Keratinocyte (primary cell): Measurements from ENCODE around the gene TOGARAM1. TPM values are rescaled to one million over a fixed set of nuclear protein-coding genes. Genes with fewer than 3 reads are reported as not detected.

Experiments
- DNase-seq: peaks from one replicate; pipeline ENCODE4 v3.0.0-alpha.2; 2011; ENCODE audit warnings: low read depth, missing footprints, low spot score
- FAIRE-seq: peaks from 2 replicates; lab custom pipeline; 2011; peaks lifted over from hg19 to GRCh38; lab: Jason Lieb, UNC
- H2AFZ ChIP-seq: 2 replicates; pipeline ENCODE4 v1.6.0; 2012; ENCODE audit warnings: low read length, control low read depth, inconsistent platforms; ENCODE audit not compliant: control insufficient read depth
- H3K27ac ChIP-seq: 2 replicates; pipeline ENCODE4 v1.5.1; 2011; ENCODE audit warnings: low read length; ENCODE audit not compliant: control insufficient read depth, insufficient read depth
- H3K27me3 ChIP-seq: 3 replicates; pipeline ENCODE4 v1.6.0; 2011; ENCODE audit warnings: low read length; ENCODE audit not compliant: control insufficient read depth, insufficient read depth; ENCODE audit errors: extremely low read depth
- H3K36me3 ChIP-seq, 2 experiments: 2 replicates in 1 of 2; 3 replicates in 1 of 2; pipeline ENCODE4 v1.5.1; 2011; ENCODE audit warnings: low read length in 2 of 2, mild to moderate bottlenecking in 1 of 2; ENCODE audit not compliant: control insufficient read depth in 2 of 2, insufficient read depth in 2 of 2; ENCODE audit errors: extremely low read depth in 1 of 2
- H3K4me1 ChIP-seq: 3 replicates; pipeline ENCODE4 v1.5.1; 2011; ENCODE audit warnings: low read length; ENCODE audit not compliant: control insufficient read depth, insufficient read depth; ENCODE audit errors: extremely low read depth
- H3K4me2 ChIP-seq: 3 replicates; pipeline ENCODE4 v1.6.0; 2011; ENCODE audit warnings: low read depth, low read length; ENCODE audit not compliant: control insufficient read depth, insufficient read depth; ENCODE audit errors: extremely low read depth
- H3K4me3 ChIP-seq, 3 experiments: fragments of 200-600 bp in 1 of 3; sonication (generic) in 1 of 3; 2 replicates in 2 of 3; 3 replicates in 1 of 3; pipeline ENCODE4 v1.5.1; 2011 to 2016; ENCODE audit warnings: low read length in 3 of 3, mild to moderate bottlenecking in 3 of 3, control low read depth in 2 of 3, inconsistent platforms in 1 of 3, low read depth in 1 of 3, mixed read lengths in 1 of 3, mixed run types in 1 of 3, moderate library complexity in 1 of 3; ENCODE audit not compliant: control insufficient read depth in 2 of 3, insufficient read depth in 2 of 3; ENCODE audit errors: extremely low read depth in 1 of 3
- H3K79me2 ChIP-seq: 2 replicates; pipeline ENCODE4 v1.6.0; 2012; ENCODE audit warnings: low read length; ENCODE audit not compliant: control insufficient read depth, insufficient read depth
- H3K9ac ChIP-seq: 3 replicates; pipeline ENCODE4 v1.6.0; 2011; ENCODE audit warnings: low read length; ENCODE audit not compliant: control insufficient read depth, insufficient read depth; ENCODE audit errors: extremely low read depth
- H3K9me1 ChIP-seq: 3 replicates; pipeline ENCODE4 v1.6.0; 2011; ENCODE audit warnings: low read length; ENCODE audit not compliant: control insufficient read depth, insufficient read depth; ENCODE audit errors: extremely low read depth
- H3K9me3 ChIP-seq: 2 replicates; pipeline ENCODE4 v1.5.1; 2012; ENCODE audit warnings: low read depth, low read length; ENCODE audit not compliant: control insufficient read depth
- H4K20me1 ChIP-seq: 3 replicates; pipeline ENCODE4 v1.6.0; 2011; ENCODE audit warnings: low read length; ENCODE audit not compliant: control insufficient read depth, insufficient read depth; ENCODE audit errors: extremely low read depth
- EZH2 ChIP-seq: IDR thresholded peaks from one replicate; pipeline ENCODE4 v1.6.1; 2012; ENCODE audit warnings: inconsistent platforms, mild to moderate bottlenecking, low read length, moderate library complexity
- dilution Hi-C: fragments of 300-500 bp; cut with MboI; formaldehyde crosslinking; loops from one replicate; pipeline ENCODE4 v1.7.0; 2020; ENCODE audit warnings: low sequenced_read_pairs; ENCODE audit not compliant: extremely low pct_ligation_motif_present
- polyA plus RNA-seq, 5 experiments: library from polyadenylated mRNA; depleted of rRNA in 3 of 5; stranded (reverse) in 3 of 5; stranded (forward) in 1 of 5; unstranded in 1 of 5; fragments of >200 nt; gene quantifications; 1 replicate in 1 of 5; 2 replicates in 3 of 5; 3 replicates in 1 of 5; pipeline versions ENCODE4 v1.2.1 to v1.2.3, GENCODE V29; 2011 to 2012; ENCODE audit warnings: missing spikeins in 2 of 5, low read depth in 1 of 5, low replicate concordance in 1 of 5
- TF ChIP-seq, protein P1 (sequence below), 3 experiments: IDR thresholded peaks in 1 of 3; conservative IDR thresholded peaks in 1 of 3; optimal IDR thresholded peaks in 1 of 3; 2 replicates in 2 of 3; 3 replicates in 1 of 3; pipeline versions ENCODE3 to v1.5.1; 2011; ENCODE audit warnings: low read length in 3 of 3, mild to moderate bottlenecking in 3 of 3, moderate library complexity in 2 of 3, control low read depth in 1 of 3, inconsistent platforms in 1 of 3; ENCODE audit not compliant: insufficient read depth in 2 of 3; ENCODE audit errors: extremely low read depth in 1 of 3

Gene TOGARAM1
- polyA plus RNA-seq, 1 donor (not counting 4 experiments of a cell fraction or from before 2014, with no cell fraction given) = 8.2 TPM

GRCh38 chr14:44966601-44967336 lies 4.8 kb downstream of the TOGARAM1 start:
- H3K27me3 ChIP-seq = no peaks in the 10 kb centered on the region
- no peak overlapping the region for H3K9ac ChIP-seq
- no peak for FAIRE-seq
- H3K4me1 ChIP-seq = peaks cover 25% of the 10 kb centered on the region
- no peaks in the 10 kb centered on the region for H3K36me3 ChIP-seq
- H3K9me1 ChIP-seq = peaks cover 4% of the 10 kb centered on the region
- no peak overlapping the region for H3K27ac ChIP-seq
- dilution Hi-C loops = no loop called here
- no peak overlapping the region for H2AFZ ChIP-seq
- H3K9me3 ChIP-seq = no peaks in the 10 kb centered on the region
- TF ChIP-seq, protein P1, sequence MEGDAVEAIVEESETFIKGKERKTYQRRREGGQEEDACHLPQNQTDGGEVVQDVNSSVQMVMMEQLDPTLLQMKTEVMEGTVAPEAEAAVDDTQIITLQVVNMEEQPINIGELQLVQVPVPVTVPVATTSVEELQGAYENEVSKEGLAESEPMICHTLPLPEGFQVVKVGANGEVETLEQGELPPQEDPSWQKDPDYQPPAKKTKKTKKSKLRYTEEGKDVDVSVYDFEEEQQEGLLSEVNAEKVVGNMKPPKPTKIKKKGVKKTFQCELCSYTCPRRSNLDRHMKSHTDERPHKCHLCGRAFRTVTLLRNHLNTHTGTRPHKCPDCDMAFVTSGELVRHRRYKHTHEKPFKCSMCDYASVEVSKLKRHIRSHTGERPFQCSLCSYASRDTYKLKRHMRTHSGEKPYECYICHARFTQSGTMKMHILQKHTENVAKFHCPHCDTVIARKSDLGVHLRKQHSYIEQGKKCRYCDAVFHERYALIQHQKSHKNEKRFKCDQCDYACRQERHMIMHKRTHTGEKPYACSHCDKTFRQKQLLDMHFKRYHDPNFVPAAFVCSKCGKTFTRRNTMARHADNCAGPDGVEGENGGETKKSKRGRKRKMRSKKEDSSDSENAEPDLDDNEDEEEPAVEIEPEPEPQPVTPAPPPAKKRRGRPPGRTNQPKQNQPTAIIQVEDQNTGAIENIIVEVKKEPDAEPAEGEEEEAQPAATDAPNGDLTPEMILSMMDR (optimal IDR thresholded peaks at IDR 0.05 in 1 of 3, IDR thresholded peaks at IDR 0.05 in 1 of 3, conservative IDR thresholded peaks at IDR 0.05 in 1 of 3; ENCODE audit: extremely low read depth in 1 of 3, insufficient read depth in 2 of 3, low read length in 3 of 3) = no peak
- TF ChIP-seq EZH2 = no peak
- peaks cover 86% of the 10 kb centered on the region for H3K79me2 ChIP-seq
- peak overlapping the region in 1 of 3 experiments; percentile 33 for H3K4me3 ChIP-seq
- no peak for DNase-seq
- H4K20me1 ChIP-seq = peaks cover 10% of the 10 kb centered on the region
- H3K4me2 ChIP-seq = peak overlapping the region; percentile 42

DNA sequence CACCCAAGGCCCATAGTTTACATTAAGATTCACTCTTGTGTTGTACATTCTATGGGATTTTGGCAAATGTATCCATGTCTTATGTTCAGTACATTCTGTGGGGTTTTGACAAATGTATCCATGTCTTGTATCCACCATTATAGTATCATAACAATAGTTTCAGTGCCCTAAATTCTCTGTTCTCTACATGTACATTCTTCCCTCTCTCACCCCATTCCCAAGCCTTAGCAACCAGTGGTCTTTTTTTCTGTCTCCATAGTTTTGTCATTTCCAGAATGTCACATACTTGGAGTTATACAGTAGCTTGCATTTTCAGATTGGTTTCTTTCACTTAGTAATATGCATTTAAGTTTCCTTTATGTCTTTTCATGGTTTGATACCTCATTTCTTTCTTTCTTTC lies 6.7 kb downstream of the TOGARAM1 start:
- TF ChIP-seq, protein P1 (optimal IDR thresholded peaks at IDR 0.05 in 1 of 3, IDR thresholded peaks at IDR 0.05 in 1 of 3, conservative IDR thresholded peaks at IDR 0.05 in 1 of 3; ENCODE audit: extremely low read depth in 1 of 3, insufficient read depth in 2 of 3, low read length in 3 of 3) = no peak
- no peak for TF ChIP-seq EZH2
- H3K79me2 ChIP-seq = peaks cover 84% of the 10 kb centered on the region
- H3K9ac ChIP-seq = no peak overlapping the region
- no peak overlapping the region for H3K4me3 ChIP-seq
- no peaks in the 10 kb centered on the region for H3K27me3 ChIP-seq
- dilution Hi-C loops = no loop called here
- no peak overlapping the region for H3K27ac ChIP-seq
- peaks cover 19% of the 10 kb centered on the region for H3K4me1 ChIP-seq
- no peak for DNase-seq
- H4K20me1 ChIP-seq = peaks cover 4% of the 10 kb centered on the region
- H3K4me2 ChIP-seq = no peak overlapping the region
- FAIRE-seq = no peak
- no peaks in the 10 kb centered on the region for H3K36me3 ChIP-seq
- peaks cover 2% of the 10 kb centered on the region for H3K9me1 ChIP-seq
- H2AFZ ChIP-seq = no peak overlapping the region
- H3K9me3 ChIP-seq = no peaks in the 10 kb centered on the region
